HUES64 (cell line): Measurements from ENCODE around the gene PLEKHG7.
"Not testable (repeated sequence)": the region's sequence is repeated elsewhere in the genome, so short reads cannot be mapped to it uniquely, and the experiment has no call there.

Experiments
- H3K27ac ChIP-seq: 2 replicates; pipeline ENCODE4 v1.7.0; 2013; ENCODE audit warnings: low read depth, low read length, inconsistent platforms
- H3K27me3 ChIP-seq: 2 replicates; pipeline ENCODE4 v1.6.1; 2013; ENCODE audit warnings: mild to moderate bottlenecking, low read length; ENCODE audit not compliant: insufficient read depth
- H3K36me3 ChIP-seq: 2 replicates; pipeline ENCODE4 v1.6.1; 2013; ENCODE audit warnings: mild to moderate bottlenecking, low read length; ENCODE audit not compliant: insufficient read depth
- H3K4me1 ChIP-seq: 2 replicates; pipeline ENCODE4 v1.6.1; 2013; ENCODE audit warnings: mild to moderate bottlenecking, low read length, moderate library complexity; ENCODE audit not compliant: insufficient read depth
- H3K4me3 ChIP-seq: 2 replicates; pipeline ENCODE4 v1.5.1; 2013; ENCODE audit warnings: mild to moderate bottlenecking, low read length, moderate library complexity
- H3K9ac ChIP-seq: 2 replicates; pipeline ENCODE4 v1.6.1; 2013; ENCODE audit warnings: mild to moderate bottlenecking, low read depth, low read length
- H3K9me3 ChIP-seq: 2 replicates; pipeline ENCODE4 v1.6.1; 2013; ENCODE audit warnings: low read depth, low read length; ENCODE audit not compliant: insufficient read depth
- WGBS: fragments of 150-250, 120-280 bp; methylation state at CpG from one replicate; pipeline ENCODE4 v1.1.7; 2013; ENCODE audit warnings: missing lambda C conversion rate; 5-methylcytosine and 5-hydroxymethylcytosine counted together

The PLEKHG7 gene

DNA sequence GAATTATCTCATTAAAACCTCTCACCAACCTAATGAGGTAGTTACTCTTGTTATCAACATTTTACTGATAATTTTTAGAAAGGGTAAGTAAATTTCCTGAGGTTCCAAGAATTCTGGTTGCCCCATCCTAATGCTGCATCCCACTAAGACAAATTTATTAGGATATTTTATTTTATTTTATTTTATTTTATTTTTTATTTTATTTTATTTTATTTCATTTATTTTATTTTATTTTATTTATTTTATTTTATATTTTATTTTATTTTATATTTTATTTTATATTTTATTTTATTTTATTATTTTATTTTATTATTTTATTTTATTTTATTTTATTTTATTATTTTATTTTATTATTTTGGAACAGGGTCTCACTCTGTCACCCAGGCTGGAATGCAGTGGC, 46.9 kb downstream of the PLEKHG7 start:
- H3K27me3 ChIP-seq, H3K9ac ChIP-seq, H3K9me3 ChIP-seq: not testable (repeated sequence)

DNA sequence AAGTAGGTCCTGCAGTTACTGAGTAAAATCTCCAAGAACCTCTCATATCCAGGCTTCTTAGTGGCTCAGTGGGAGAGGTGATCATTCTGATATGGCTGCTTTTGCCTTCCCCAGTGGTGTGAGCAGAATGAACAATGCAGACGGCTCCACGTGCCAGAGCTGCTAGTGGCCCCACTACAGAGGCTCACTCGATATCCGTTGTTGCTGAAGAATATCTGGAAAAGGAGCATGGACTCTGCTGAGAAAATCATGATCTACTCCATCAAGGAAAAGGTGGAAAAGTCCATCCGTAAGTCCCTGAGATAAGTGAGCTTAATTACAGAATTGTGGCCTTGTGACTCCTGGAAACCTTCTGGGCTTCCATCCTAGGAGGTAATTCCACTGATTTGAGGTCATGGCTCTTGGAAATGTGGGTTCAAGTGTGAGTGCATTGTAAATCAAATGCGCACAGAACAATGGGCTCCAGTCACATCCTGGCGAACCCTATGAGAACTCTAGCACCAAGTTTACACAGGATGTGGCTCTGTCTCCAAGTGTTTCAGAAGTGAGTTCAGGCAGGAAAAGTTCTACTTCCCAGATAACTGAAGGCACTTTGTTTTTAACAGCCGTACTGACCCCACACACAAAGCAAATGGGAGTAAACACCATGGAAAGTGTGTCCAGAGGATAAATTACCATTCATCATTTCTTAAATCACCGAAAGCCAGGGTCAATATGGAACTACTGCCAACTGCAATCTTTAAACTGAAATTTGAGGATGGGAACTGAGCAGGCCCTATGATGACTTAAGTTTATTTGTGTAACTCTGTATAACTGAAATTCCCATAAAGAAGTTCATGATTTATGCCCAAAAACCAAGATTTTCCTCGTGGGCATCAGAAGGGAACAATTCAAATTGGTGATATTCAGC, 51.4 kb downstream of the PLEKHG7 start:
- Histone ChIP-seq H3K27me3 (no peaks in the 10 kb centered on the region), H3K9me3 (no peaks in the 10 kb centered on the region), H3K4me3 (no peak overlapping the region), H3K9ac (no peak overlapping the region), H3K27ac (no peak overlapping the region), H3K4me1 (no peaks in the 10 kb centered on the region), H3K36me3 (no peaks in the 10 kb centered on the region)
- 94% methylated on average over 9 of the region's 10 CpGs for WGBS

More for the DNA sequence above, 46.9 kb downstream of the PLEKHG7 start:
- H3K4me3 ChIP-seq, H3K27ac ChIP-seq, H3K36me3 ChIP-seq, H3K4me1 ChIP-seq: not testable (repeated sequence)

DNA sequence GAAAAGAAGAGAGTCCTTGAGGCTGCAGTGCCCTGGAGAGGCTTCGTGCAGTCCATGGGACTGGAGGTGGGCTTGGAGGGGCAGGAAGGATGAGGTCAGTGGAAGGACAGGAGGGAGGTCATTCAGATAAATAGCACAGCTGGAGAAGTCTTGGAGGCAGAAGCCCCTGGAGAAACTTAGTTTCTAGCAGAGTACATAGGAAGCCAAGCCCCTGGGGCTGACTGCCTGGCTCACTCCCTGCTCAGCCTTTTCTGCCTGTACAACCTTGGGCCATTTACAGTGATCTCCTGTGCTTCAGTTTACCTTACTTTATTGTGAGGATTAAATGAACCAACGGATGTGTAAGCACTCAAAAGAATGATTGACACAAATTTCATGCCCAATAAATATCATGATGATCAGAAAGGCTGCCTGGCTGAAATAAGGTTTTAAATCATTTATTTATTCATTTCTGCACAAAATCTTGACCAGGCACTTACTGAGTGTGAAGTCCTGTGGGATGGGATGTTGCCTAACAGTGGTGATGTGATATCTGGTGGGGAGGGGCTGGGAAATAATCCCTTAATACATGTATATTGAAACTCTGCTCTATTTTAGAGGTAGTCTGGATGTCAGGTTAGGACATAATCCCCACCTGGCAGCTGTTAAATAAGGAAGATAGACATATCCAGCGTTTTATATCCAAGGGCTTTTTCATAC, 54.3 kb downstream of the PLEKHG7 start:
- Histone ChIP-seq H3K9me3 (no peaks in the 10 kb centered on the region), H3K4me1 (peaks cover 4% of the 10 kb centered on the region; the same call in 1 of the 2 replicates), H3K27me3 (no peaks in the 10 kb centered on the region), H3K27ac (no peak overlapping the region), H3K36me3 (no peaks in the 10 kb centered on the region), H3K9ac (no peak overlapping the region), H3K4me3 (no peak overlapping the region)
- 95% methylated on average over 3 of the region's 3 CpGs for WGBS

DNA sequence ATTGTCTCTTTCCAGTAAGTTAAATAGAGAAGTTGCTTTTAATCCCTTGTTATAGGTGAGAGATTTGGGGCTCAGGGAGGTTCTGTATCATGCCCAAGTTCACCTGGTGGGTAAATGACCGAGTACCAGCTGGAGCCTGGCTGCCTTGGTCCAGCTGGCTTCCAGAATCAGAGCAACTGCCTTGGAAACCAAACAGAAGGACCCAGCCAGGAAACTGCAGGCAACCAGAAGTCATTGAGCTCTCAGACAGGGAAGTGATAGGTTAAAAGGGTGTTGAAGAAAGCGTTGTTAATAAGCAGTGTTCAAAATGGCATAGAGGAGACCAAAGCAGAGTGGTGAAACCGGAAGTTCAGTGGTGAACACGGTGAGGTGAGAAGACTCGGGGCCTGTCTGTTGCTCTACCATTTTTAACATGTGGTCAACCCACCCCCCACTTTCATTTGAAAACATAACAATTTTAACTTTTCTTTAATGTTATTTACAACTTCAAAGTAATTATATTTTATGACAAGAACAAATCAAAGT, 54.9 kb downstream of the PLEKHG7 start:
- Histone ChIP-seq H3K9me3 (no peaks in the 10 kb centered on the region), H3K36me3 (no peaks in the 10 kb centered on the region), H3K9ac (no peak overlapping the region), H3K27me3 (no peaks in the 10 kb centered on the region), H3K4me3 (no peak overlapping the region), H3K4me1 (peaks cover 4% of the 10 kb centered on the region; the same call in 1 of the 2 replicates), H3K27ac (no peak overlapping the region)
- 93% methylated on average over 5 of the region's 5 CpGs for WGBS

DNA sequence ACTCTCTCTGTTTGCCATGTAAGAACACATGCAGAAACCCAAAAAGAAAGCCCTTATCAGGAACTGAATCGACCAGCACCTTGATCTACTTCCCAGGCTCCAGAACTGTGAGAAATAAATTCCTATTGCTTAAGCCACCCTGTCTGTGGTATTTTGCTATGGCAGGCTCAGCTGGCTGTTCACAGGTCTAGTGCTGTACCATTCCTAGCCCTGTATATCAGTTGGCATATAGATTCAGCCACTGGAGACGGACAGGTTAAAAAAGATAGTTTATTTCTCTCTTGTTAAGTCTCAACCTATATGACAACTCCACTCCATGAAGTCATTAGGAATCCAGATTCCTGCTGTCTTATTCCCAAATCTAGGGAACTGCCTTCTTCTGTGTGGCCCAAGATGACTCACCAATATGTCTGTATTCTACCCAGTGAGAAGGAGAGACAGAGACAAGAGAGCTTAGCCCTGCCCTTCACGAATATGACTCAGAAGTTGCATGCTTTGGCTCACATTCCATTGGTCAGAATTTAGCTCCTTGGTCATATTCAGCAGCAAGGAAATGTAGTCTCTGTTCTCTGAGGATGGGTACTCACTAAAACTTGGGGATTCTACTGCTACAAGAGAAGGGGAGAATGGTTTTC, 57.0 kb downstream of the PLEKHG7 start:
- Histone ChIP-seq H3K4me1 (peaks cover 4% of the 10 kb centered on the region; the same call in 1 of the 2 replicates), H3K27ac (no peak overlapping the region), H3K4me3 (no peak overlapping the region), H3K9ac (no peak overlapping the region), H3K9me3 (no peaks in the 10 kb centered on the region), H3K36me3 (no peaks in the 10 kb centered on the region), H3K27me3 (no peaks in the 10 kb centered on the region)
- 76% methylated on average over 3 of the region's 3 CpGs for WGBS

DNA sequence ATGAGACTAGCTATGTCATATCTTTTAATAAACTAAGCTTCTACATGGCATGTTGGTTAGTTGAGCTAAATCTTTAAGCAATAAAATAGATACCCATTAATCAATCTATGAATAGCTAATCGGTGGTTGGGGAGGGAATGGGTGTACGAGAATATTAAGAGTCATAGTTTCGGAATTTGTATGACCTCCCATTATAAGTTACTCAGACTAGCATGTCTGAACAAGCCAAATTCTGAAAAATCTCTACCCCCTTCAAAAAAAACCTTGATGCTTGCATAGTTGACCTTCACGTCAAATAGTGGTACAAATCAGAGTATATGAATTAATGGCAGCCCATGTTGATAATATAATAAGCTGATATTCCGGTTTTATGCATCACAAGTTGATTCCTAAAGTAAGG, 60.0 kb downstream of the PLEKHG7 start:
- Histone ChIP-seq H3K9me3 (no peaks in the 10 kb centered on the region), H3K9ac (no peak overlapping the region), H3K4me3 (no peak overlapping the region), H3K4me1 (peaks cover 10% of the 10 kb centered on the region; the same call in 1 of the 2 replicates), H3K36me3 (no peaks in the 10 kb centered on the region), H3K27me3 (no peaks in the 10 kb centered on the region), H3K27ac (no peak overlapping the region)
- 98% methylated on average over 3 of the region's 5 CpGs for WGBS

DNA sequence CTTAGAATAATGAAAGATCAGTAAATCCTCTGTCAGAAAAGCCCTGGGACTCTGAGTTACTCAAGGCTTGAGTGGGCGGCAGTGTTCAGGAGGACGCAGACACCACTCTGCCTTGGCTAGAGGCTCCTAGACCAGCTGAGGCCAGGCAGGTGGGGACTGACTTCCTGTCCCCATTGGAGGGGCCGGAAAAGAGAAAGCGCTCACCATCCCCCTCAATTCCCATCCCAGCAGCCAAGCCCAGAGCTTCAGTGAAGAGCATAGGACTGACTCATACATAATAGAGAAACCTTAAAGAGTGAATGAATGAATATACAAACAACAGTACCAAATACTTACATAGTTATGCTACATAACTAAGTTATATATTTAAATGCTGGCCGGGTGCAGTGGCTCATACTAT, 62.0 kb downstream of the PLEKHG7 start:
- 90% methylated on average over 4 of the region's 5 CpGs for WGBS
- Histone ChIP-seq H3K27me3 (no peaks in the 10 kb centered on the region), H3K9ac (no peak overlapping the region), H3K4me1 (peaks cover 10% of the 10 kb centered on the region; the same call in 1 of the 2 replicates), H3K27ac (no peak overlapping the region), H3K36me3 (no peaks in the 10 kb centered on the region), H3K9me3 (no peaks in the 10 kb centered on the region), H3K4me3 (no peak overlapping the region)

DNA sequence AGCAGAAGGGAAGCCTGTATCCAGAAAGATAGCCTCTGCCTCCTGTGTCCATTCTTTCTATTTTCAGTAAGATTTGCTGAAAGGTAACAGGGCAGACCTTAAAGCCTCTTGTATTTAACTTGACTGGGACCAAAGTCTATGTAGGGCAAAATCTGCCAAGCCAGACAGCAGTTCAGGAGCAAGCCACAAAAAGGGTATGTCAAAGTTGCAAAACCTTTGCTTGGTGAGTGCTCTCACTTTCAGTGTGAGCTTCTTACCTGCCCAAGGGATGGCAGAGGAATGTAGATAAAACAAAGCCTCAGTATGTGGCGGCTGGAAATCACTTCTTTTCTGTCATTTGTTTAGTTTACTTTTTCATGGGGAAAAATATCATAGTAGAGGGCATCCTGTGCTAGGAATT, 63.1 kb downstream of the PLEKHG7 start:
- 71% methylated on average over 1 of the region's 1 CpG for WGBS
- H3K27me3 ChIP-seq = no peaks in the 10 kb centered on the region
- no peaks in the 10 kb centered on the region for H3K36me3 ChIP-seq
- H3K4me3 ChIP-seq = no peak overlapping the region
- H3K9ac ChIP-seq = no peak overlapping the region
- no peaks in the 10 kb centered on the region for H3K9me3 ChIP-seq
- H3K4me1 ChIP-seq = peaks cover 10% of the 10 kb centered on the region; the same call in 1 of the 2 replicates
- no peak overlapping the region for H3K27ac ChIP-seq

DNA sequence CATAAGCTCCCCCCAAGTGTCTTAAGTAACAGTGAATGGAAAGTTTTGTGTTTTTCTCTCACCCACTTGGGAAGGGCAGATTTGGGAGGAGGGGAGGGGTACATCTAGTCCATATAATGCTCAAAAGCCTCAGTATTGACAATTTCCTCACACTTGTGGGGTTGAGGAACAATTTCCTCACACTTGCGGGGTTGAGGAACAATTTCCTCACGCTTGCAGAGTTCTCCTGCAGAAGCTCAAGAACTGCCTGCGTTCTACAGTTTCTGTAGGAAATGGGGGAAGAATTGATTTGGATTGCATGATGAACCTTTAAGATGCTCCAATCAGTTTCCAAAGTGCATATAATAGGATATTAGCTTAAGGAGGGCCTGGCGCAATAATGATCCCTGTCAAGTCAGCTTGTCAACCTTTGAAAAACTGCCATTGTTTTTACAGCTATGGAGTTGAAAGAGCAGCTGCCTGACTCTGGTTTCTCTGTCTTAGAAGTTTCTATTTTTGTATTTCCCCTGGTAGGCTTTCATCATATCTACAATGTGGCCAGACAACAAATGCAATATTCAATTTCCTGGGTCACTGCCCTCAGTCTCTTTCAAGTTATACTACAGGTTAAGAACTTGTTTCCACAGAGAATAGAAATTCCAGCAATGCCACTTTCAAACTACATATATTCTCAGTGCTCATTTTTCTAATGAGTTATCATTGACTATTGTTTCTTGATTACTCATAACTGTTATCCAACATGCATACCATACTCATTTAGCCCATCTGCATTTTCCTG, 66.5 kb downstream of the PLEKHG7 start:
- H3K9ac ChIP-seq = no peak overlapping the region

DNA sequence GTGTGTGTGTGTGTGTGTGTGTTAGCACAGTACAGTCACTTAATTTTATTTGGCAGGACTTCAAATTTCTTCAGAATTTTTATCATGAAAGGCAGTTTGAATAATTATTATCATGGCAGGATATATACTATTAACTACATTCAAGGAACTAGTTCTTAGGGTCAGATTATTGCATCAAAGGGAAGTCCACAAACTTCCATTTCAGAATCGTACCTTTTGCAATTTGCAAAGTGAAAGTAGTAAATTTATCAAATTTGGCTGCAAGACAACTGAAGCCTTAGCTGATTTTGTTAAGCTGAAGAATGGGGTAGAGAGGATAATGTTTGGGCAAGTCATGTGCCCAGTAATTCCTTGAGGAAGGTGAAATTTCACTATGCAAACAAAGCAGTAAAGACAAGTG, 68.2 kb downstream of the PLEKHG7 start:
- 100% methylated on average over 1 of the region's 1 CpG for WGBS
- peaks cover 9% of the 10 kb centered on the region; the same call in 1 of the 2 replicates for H3K36me3 ChIP-seq
- H3K4me1 ChIP-seq = peaks cover 2% of the 10 kb centered on the region; the same call in 1 of the 2 replicates
- H3K4me3 ChIP-seq = no peak overlapping the region
- H3K27ac ChIP-seq = no peak overlapping the region
- H3K9ac ChIP-seq = no peak overlapping the region
- H3K9me3 ChIP-seq = no peaks in the 10 kb centered on the region
- no peaks in the 10 kb centered on the region for H3K27me3 ChIP-seq

More for the DNA sequence above, 66.5 kb downstream of the PLEKHG7 start:
- Histone ChIP-seq H3K36me3 (0 out of 2 replicates have a peak, but pooled peaks cover 1% of the 10 kb centered on the region), H3K27me3 (no peaks in the 10 kb centered on the region), H3K4me3 (no peak overlapping the region), H3K9me3 (no peaks in the 10 kb centered on the region), H3K4me1 (peaks cover 6% of the 10 kb centered on the region; the same call in 1 of the 2 replicates), H3K27ac (no peak overlapping the region)
- WGBS = 95% methylated on average over 4 of the region's 4 CpGs
